PC-3 (cell line): ENCODE measurements around the gene SLC26A11. TPM values are rescaled to one million over a fixed set of nuclear protein-coding genes. Genes with fewer than 3 reads are reported as not detected.

Experiments
- ATAC-seq: fragments of 200-7000 bp; cut with Tn5 transposase; 2 replicates; pipeline ENCODE4 v1.9.1; 2020; ENCODE audit warnings: mild to moderate bottlenecking, moderate library complexity
- BruUV-seq: library from RNA; stranded (reverse); fragments of 400-500 nt; replicated peaks from 2 replicates; lab custom pipeline; 2021; lab: Mats Ljungman, UMichigan
- CTCF ChIA-PET: fragments of 300-600 bp; sonication (Branson Sonifier 250); formaldehyde crosslinking; loops from one replicate; lab custom pipeline; 2022; ENCODE audit warnings: antibody characterized with exemption; lab: Charles Lee
- POLR2A ChIA-PET: fragments of 300-600 bp; sonication (Branson Sonifier 250); formaldehyde crosslinking; loops from one replicate; lab custom pipeline; 2022; ENCODE audit warnings: antibody characterized with exemption; ENCODE audit not compliant: unreplicated experiment; lab: Charles Lee
- DNase-seq: peaks from one replicate; pipeline ENCODE4 v3.0.0-alpha.2; 2015
- H2AFZ ChIP-seq: fragments of 300-600 bp; sonication (generic); 2 replicates; pipeline ENCODE4 v1.6.0; 2016; ENCODE audit warnings: antibody characterized with exemption, low read length
- H3F3A ChIP-seq: fragments of 300-600 bp; sonication (generic); one replicate; pipeline ENCODE4 v1.6.0; 2017; ENCODE audit warnings: antibody characterized with exemption, low read length, control low read depth, mild to moderate bottlenecking; ENCODE audit not compliant: unreplicated experiment
- H3K27ac ChIP-seq: fragments of 300-600 bp; sonication (generic); 2 replicates; pipeline ENCODE4 v1.5.1; 2016; ENCODE audit warnings: mild to moderate bottlenecking, low read length
- H3K27me3 ChIP-seq: fragments of 300-600 bp; sonication (generic); 2 replicates; pipeline ENCODE4 v1.6.1; 2016; ENCODE audit warnings: low read length, mixed read lengths
- H3K36me3 ChIP-seq: fragments of 300-600 bp; sonication (generic); 2 replicates; pipeline ENCODE4 v1.6.1; 2016; ENCODE audit warnings: low read depth, mixed run types, low read length, mixed read lengths
- H3K4me1 ChIP-seq: fragments of 300-600 bp; sonication (generic); 2 replicates; pipeline ENCODE4 v1.5.1; 2016; ENCODE audit warnings: low read length; ENCODE audit not compliant: insufficient read depth
- H3K4me2 ChIP-seq: fragments of 300-600 bp; sonication (generic); 2 replicates; pipeline ENCODE4 v1.6.0; 2016; ENCODE audit warnings: low read length
- H3K4me3 ChIP-seq: fragments of 300-600 bp; sonication (generic); 2 replicates; pipeline ENCODE4 v1.5.1; 2016; ENCODE audit warnings: mild to moderate bottlenecking, low read length, mixed read lengths
- H3K79me2 ChIP-seq: fragments of 300-600 bp; sonication (generic); 2 replicates; pipeline ENCODE4 v1.6.1; 2017; ENCODE audit warnings: low read length, mixed read lengths
- H3K9ac ChIP-seq: fragments of 300-600 bp; sonication (generic); 2 replicates; pipeline ENCODE4 v1.6.0; 2016; ENCODE audit warnings: mild to moderate bottlenecking, low read length
- H3K9me2 ChIP-seq: fragments of 300-600 bp; sonication (generic); replicated peaks from 2 replicates; pipeline ENCODE4 v1.6.1; 2016; ENCODE audit warnings: mixed run types, low read length, mixed read lengths
- H3K9me3 ChIP-seq: fragments of 300-600 bp; sonication (generic); 2 replicates; pipeline ENCODE4 v1.6.1; 2016; ENCODE audit warnings: low read length, mixed read lengths
- H4K20me1 ChIP-seq: fragments of 300-600 bp; sonication (generic); 2 replicates; pipeline ENCODE4 v1.6.1; 2016; ENCODE audit warnings: low read length, mixed read lengths
- CTCF ChIP-seq: fragments of 300-600 bp; sonication (generic); conservative IDR thresholded peaks from 2 replicates; pipeline ENCODE4 v1.5.1; 2017; ENCODE audit warnings: antibody characterized with exemption, low read depth, mild to moderate bottlenecking, low read length
- EZH2 ChIP-seq: fragments of 300-600 bp; sonication (generic); IDR thresholded peaks from one replicate; pipeline ENCODE4 v1.6.1; 2017; ENCODE audit warnings: antibody characterized with exemption, mild to moderate bottlenecking, low read length; ENCODE audit not compliant: unreplicated experiment
- EZH2phosphoT487 ChIP-seq: fragments of 300-600 bp; sonication (generic); IDR thresholded peaks from 2 replicates; pipeline ENCODE4 v1.6.1; 2018; ENCODE audit warnings: mild to moderate bottlenecking, antibody characterized with exemption, low read length, borderline replicate concordance
- intact Hi-C: fragments of 100-400 bp; cut with micrococcal nuclease; formaldehyde crosslinking; loops from 2 replicates; pipeline ENCODE4 v1.9.0; 2023
- total RNA-seq: library from RNA; depleted of rRNA; stranded (reverse); fragments of >200 nt; gene quantifications from 2 replicates; pipeline ENCODE4 v1.2.3, GENCODE V29; 2014

The SLC26A11 gene
- total RNA-seq, 1 experiment from 2014 or later = 18.4 TPM

- H3K36me3 ChIP-seq = no peaks in the 10 kb centered on the region
- TF ChIP-seq CTCF = no peak
- TF ChIP-seq EZH2 = no peak
- no peak for TF ChIP-seq EZH2phosphoT487
- intact Hi-C loops = no loop called here
- ChIA-PET POLR2A (no interaction called here), CTCF (no interaction called here)
- ATAC-seq (no peak), DNase-seq (no peak)
- H3K9me3 ChIP-seq = no peaks in the 10 kb centered on the region
- no peak overlapping the region for H3K4me2 ChIP-seq
- no peaks in the 10 kb centered on the region for H4K20me1 ChIP-seq
- no peak overlapping the region for H3K9ac ChIP-seq
- no peaks in the 10 kb centered on the region for H3F3A ChIP-seq
- H3K27ac ChIP-seq = no peak overlapping the region
- H3K4me3 ChIP-seq = no peak overlapping the region
- no TSS peak for BruUV-seq
- no peaks in the 10 kb centered on the region for H3K27me3 ChIP-seq
- no peaks in the 10 kb centered on the region for H3K4me1 ChIP-seq
- no peaks in the 10 kb centered on the region for H3K9me2 ChIP-seq
- no peak overlapping the region for H2AFZ ChIP-seq
- no peaks in the 10 kb centered on the region for H3K79me2 ChIP-seq
Measured at GRCh38 chr17:80177986-80178595, 42.1 kb upstream of the SLC26A11 start.

GRCh38 chr17:80180192-80180591, 40.0 kb upstream of the SLC26A11 start:
- H3K4me3 ChIP-seq = no peak overlapping the region
- no peaks in the 10 kb centered on the region for H4K20me1 ChIP-seq
- H3K27ac ChIP-seq = no peak overlapping the region
- POLR2A ChIA-PET = no interaction called here
- H3K79me2 ChIP-seq = no peaks in the 10 kb centered on the region
- TF ChIP-seq CTCF = no peak
- TF ChIP-seq EZH2phosphoT487 = no peak
- no peak for TF ChIP-seq EZH2
- intact Hi-C loops = no loop called here
- H3K36me3 ChIP-seq = no peaks in the 10 kb centered on the region
- no peak overlapping the region for H2AFZ ChIP-seq
- no peaks in the 10 kb centered on the region for H3K27me3 ChIP-seq
- H3K9me3 ChIP-seq = no peaks in the 10 kb centered on the region
- H3K4me2 ChIP-seq = no peak overlapping the region
- no peak for ATAC-seq
- no peak overlapping the region for H3K9ac ChIP-seq
- no peaks in the 10 kb centered on the region for H3K9me2 ChIP-seq
- CTCF ChIA-PET = no interaction called here
- no peaks in the 10 kb centered on the region for H3K4me1 ChIP-seq
- no TSS peak for BruUV-seq
- no peak for DNase-seq
- H3F3A ChIP-seq = no peaks in the 10 kb centered on the region

- no peak for DNase-seq
Measured at GRCh38 chr17:80181431-80181830, 38.8 kb upstream of the SLC26A11 start.

More at GRCh38 chr17:80181431-80181830, 38.8 kb upstream of the SLC26A11 start:
- no peaks in the 10 kb centered on the region for H3K27me3 ChIP-seq
- H3K79me2 ChIP-seq = no peaks in the 10 kb centered on the region
- no peak overlapping the region for H3K9ac ChIP-seq
- ChIA-PET POLR2A (no interaction called here), CTCF (no interaction called here)
- H3K36me3 ChIP-seq = no peaks in the 10 kb centered on the region
- no peaks in the 10 kb centered on the region for H3F3A ChIP-seq
- H4K20me1 ChIP-seq = no peaks in the 10 kb centered on the region
- H3K9me2 ChIP-seq = no peaks in the 10 kb centered on the region
- intact Hi-C loops = no loop called here
- TF ChIP-seq EZH2 = no peak
- no peak overlapping the region for H3K4me2 ChIP-seq
- H3K9me3 ChIP-seq = no peaks in the 10 kb centered on the region
- no peak overlapping the region for H3K4me3 ChIP-seq
- no peak overlapping the region for H2AFZ ChIP-seq
- H3K27ac ChIP-seq = no peak overlapping the region
- H3K4me1 ChIP-seq = no peaks in the 10 kb centered on the region
- ATAC-seq = no peak
- no TSS peak for BruUV-seq
